Hepatocyte (in vitro differentiated cells): ENCODE results near the gene CLEC2D. TPM values are rescaled to one million over a fixed set of nuclear protein-coding genes. Genes with fewer than 3 reads are reported as not detected.

Source experiments
- DNase-seq: peaks from one replicate; pipeline ENCODE4 v3.0.0-alpha.2; 2016; ENCODE audit warnings: low spot score
- H2AFZ ChIP-seq: fragments of 200-600 bp; sonication (generic); 2 replicates; pipeline ENCODE4 v1.6.0; 2016; ENCODE audit warnings: antibody characterized with exemption, mild to moderate bottlenecking
- H3K27ac ChIP-seq: fragments of 200-600 bp; sonication (generic); 2 replicates; pipeline ENCODE4 v1.5.1; 2016; ENCODE audit warnings: mild to moderate bottlenecking
- H3K27me3 ChIP-seq: fragments of 200-600 bp; sonication (generic); 2 replicates; pipeline ENCODE4 v1.6.1; 2016
- H3K36me3 ChIP-seq: fragments of 200-600 bp; sonication (generic); replicated peaks from 2 replicates; pipeline ENCODE4 v1.5.1; 2016; ENCODE audit warnings: low read depth; ENCODE audit not compliant: insufficient read depth
- H3K4me1 ChIP-seq: fragments of 200-600 bp; sonication (generic); 2 replicates; pipeline ENCODE4 v1.5.1; 2016; ENCODE audit warnings: mild to moderate bottlenecking, moderate library complexity; ENCODE audit not compliant: insufficient read depth
- H3K4me2 ChIP-seq: fragments of 200-600 bp; sonication (generic); 2 replicates; pipeline ENCODE4 v1.6.0; 2016
- H3K4me3 ChIP-seq: fragments of 200-600 bp; sonication (generic); 2 replicates; pipeline ENCODE4 v1.5.1; 2016; ENCODE audit warnings: mild to moderate bottlenecking
- H3K79me2 ChIP-seq: fragments of 200-600 bp; sonication (generic); 2 replicates; pipeline ENCODE4 v1.6.0; 2017; ENCODE audit warnings: mild to moderate bottlenecking
- H3K9me2 ChIP-seq: fragments of 200-600 bp; sonication (generic); replicated peaks from 2 replicates; pipeline ENCODE4 v1.6.0; 2017; ENCODE audit warnings: mild to moderate bottlenecking; ENCODE audit not compliant: insufficient read depth
- H3K9me3 ChIP-seq: fragments of 200-600 bp; sonication (generic); 2 replicates; pipeline ENCODE4 v1.5.1; 2016; ENCODE audit warnings: low read depth, mild to moderate bottlenecking
- H4K20me1 ChIP-seq: fragments of 200-600 bp; sonication (generic); 2 replicates; pipeline ENCODE4 v1.6.0; 2016; ENCODE audit warnings: mild to moderate bottlenecking; ENCODE audit not compliant: insufficient read depth, poor library complexity, severe bottlenecking
- EZH2 ChIP-seq: fragments of 200-600 bp; sonication (generic); IDR thresholded peaks from 2 replicates; pipeline ENCODE4 v1.6.1; 2016; ENCODE audit warnings: antibody characterized with exemption, mild to moderate bottlenecking, borderline replicate concordance
- EZH2phosphoT487 ChIP-seq: fragments of 200-600 bp; sonication (generic); IDR thresholded peaks from one replicate; pipeline ENCODE4 v1.6.1; 2018; ENCODE audit warnings: antibody characterized with exemption, mild to moderate bottlenecking, low read depth, moderate library complexity; ENCODE audit not compliant: unreplicated experiment, severe bottlenecking
- WGBS: methylation state at CpG from one replicate; pipeline ENCODE4 v1.1.6; 2016; ENCODE audit warnings: low lambda C conversion rate; ENCODE audit errors: missing lambda C conversion rate; 5-methylcytosine and 5-hydroxymethylcytosine counted together
- polyA plus RNA-seq: library from polyadenylated mRNA; unstranded; fragments of >200 nt; fragmentation: Nextera tagmentation; extraction: Ambion mirVana; gene quantifications from 2 replicates; pipeline ENCODE4 v1.2.1, GENCODE V29; 2016
- total RNA-seq: library from RNA; depleted of rRNA; stranded (reverse); fragments of >200 nt; gene quantifications from 2 replicates; pipeline ENCODE4 v1.2.3, GENCODE V29; 2014
- TF ChIP-seq, protein P1 (sequence below): fragments of 200-600 bp; sonication (generic); IDR thresholded peaks from 2 replicates; pipeline ENCODE4 v1.5.1; 2016; ENCODE audit warnings: antibody characterized with exemption, mild to moderate bottlenecking; ENCODE audit not compliant: poor library complexity

The CLEC2D gene
- total and polyA plus RNA-seq, 2 experiments from 2014 or later = 3.7 to 5.7 TPM

DNA sequence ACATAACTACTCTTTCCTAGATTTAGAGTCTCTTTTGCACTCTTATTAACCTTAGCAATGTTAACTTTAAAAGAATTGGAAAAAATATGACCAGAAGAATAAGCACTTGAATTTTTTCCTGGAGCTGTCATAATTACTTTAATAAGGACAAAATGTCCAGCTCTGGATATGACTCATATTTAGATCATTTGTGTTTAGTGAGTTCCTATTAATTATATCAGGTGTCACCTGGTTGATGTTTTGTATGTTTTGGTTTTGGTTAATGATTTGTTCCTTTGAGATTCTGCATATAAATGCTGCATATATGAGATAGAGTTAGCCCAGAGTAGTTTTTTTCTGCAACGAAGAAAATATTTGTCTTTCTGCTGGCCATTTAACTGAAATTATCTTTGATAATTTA, 58.3 kb downstream of the CLEC2D start:
- no peak overlapping the region for H2AFZ ChIP-seq
- no peak for DNase-seq
- no peaks in the 10 kb centered on the region for H3K36me3 ChIP-seq
- H3K4me3 ChIP-seq = no peak overlapping the region
- H4K20me1 ChIP-seq = no peaks in the 10 kb centered on the region
- no peaks in the 10 kb centered on the region for H3K79me2 ChIP-seq
- TF ChIP-seq, protein P1, sequence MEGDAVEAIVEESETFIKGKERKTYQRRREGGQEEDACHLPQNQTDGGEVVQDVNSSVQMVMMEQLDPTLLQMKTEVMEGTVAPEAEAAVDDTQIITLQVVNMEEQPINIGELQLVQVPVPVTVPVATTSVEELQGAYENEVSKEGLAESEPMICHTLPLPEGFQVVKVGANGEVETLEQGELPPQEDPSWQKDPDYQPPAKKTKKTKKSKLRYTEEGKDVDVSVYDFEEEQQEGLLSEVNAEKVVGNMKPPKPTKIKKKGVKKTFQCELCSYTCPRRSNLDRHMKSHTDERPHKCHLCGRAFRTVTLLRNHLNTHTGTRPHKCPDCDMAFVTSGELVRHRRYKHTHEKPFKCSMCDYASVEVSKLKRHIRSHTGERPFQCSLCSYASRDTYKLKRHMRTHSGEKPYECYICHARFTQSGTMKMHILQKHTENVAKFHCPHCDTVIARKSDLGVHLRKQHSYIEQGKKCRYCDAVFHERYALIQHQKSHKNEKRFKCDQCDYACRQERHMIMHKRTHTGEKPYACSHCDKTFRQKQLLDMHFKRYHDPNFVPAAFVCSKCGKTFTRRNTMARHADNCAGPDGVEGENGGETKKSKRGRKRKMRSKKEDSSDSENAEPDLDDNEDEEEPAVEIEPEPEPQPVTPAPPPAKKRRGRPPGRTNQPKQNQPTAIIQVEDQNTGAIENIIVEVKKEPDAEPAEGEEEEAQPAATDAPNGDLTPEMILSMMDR = no peak
- no peak for TF ChIP-seq EZH2phosphoT487
- no peak for TF ChIP-seq EZH2
- H3K9me3 ChIP-seq = no peaks in the 10 kb centered on the region
- H3K27ac ChIP-seq = no peak overlapping the region
- H3K4me2 ChIP-seq = no peak overlapping the region
- H3K27me3 ChIP-seq = no peaks in the 10 kb centered on the region
- H3K4me1 ChIP-seq = no peaks in the 10 kb centered on the region
- H3K9me2 ChIP-seq = no peaks in the 10 kb centered on the region
- 65% methylated on average over 1 of the region's 1 CpG for WGBS

GRCh38 chr12:9729082-9729481, 59.6 kb downstream of the CLEC2D start:
- DNase-seq = no peak
- H3K27ac ChIP-seq = no peak overlapping the region
- H3K9me3 ChIP-seq = no peaks in the 10 kb centered on the region
- no peaks in the 10 kb centered on the region for H3K4me1 ChIP-seq
- H4K20me1 ChIP-seq = no peaks in the 10 kb centered on the region
- no peak overlapping the region for H3K4me2 ChIP-seq
- H3K27me3 ChIP-seq = no peaks in the 10 kb centered on the region
- H3K4me3 ChIP-seq = no peak overlapping the region
- H3K79me2 ChIP-seq = no peaks in the 10 kb centered on the region
- no peak overlapping the region for H2AFZ ChIP-seq
- TF ChIP-seq, protein P1 = no peak
- no peak for TF ChIP-seq EZH2
- no peaks in the 10 kb centered on the region for H3K36me3 ChIP-seq
- H3K9me2 ChIP-seq = no peaks in the 10 kb centered on the region

DNA sequence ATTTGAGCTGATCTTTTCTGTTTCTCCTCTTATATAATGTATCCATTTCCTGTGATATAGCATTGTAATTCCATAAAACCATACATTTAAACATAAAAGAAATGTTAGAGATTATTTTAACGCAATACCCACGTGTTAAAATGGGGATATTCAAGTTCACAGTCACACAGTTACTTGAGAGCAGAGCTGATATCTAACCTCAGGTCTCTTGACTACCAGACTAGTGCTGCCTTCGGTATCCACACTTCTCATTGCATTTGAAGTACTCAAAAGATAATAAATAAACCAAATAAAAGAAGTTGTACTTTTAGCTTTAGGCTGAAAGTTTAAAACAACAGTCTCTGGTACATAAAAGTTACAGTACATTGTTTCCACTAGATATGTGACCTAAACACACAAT, 60.5 kb downstream of the CLEC2D start:
- WGBS = 73% methylated on average over 3 of the region's 3 CpGs
- H3K27ac ChIP-seq = no peak overlapping the region

More for the DNA sequence above, 60.5 kb downstream of the CLEC2D start:
- no peaks in the 10 kb centered on the region for H3K9me2 ChIP-seq
- H4K20me1 ChIP-seq = no peaks in the 10 kb centered on the region
- no peaks in the 10 kb centered on the region for H3K27me3 ChIP-seq
- H2AFZ ChIP-seq = no peak overlapping the region
- H3K79me2 ChIP-seq = no peaks in the 10 kb centered on the region
- no peak for TF ChIP-seq EZH2
- TF ChIP-seq EZH2phosphoT487 = no peak
- TF ChIP-seq, protein P1 = no peak
- no peaks in the 10 kb centered on the region for H3K4me1 ChIP-seq
- H3K4me2 ChIP-seq = no peak overlapping the region
- H3K36me3 ChIP-seq = no peaks in the 10 kb centered on the region
- DNase-seq = no peak
- no peaks in the 10 kb centered on the region for H3K9me3 ChIP-seq
- H3K4me3 ChIP-seq = no peak overlapping the region
